NCI-H2029 (cell line): Measurements from ENCODE around the gene PAK4.
"Not testable (repeated sequence)": the region's sequence is repeated elsewhere in the genome, so short reads cannot be mapped to it uniquely, and the experiment has no call there.

ENCODE experiments used
- DNase-seq: peaks from one replicate; lab custom pipeline; 2025; lab: John Stamatoyannopoulos, UW

PAK4 gene

DNA sequence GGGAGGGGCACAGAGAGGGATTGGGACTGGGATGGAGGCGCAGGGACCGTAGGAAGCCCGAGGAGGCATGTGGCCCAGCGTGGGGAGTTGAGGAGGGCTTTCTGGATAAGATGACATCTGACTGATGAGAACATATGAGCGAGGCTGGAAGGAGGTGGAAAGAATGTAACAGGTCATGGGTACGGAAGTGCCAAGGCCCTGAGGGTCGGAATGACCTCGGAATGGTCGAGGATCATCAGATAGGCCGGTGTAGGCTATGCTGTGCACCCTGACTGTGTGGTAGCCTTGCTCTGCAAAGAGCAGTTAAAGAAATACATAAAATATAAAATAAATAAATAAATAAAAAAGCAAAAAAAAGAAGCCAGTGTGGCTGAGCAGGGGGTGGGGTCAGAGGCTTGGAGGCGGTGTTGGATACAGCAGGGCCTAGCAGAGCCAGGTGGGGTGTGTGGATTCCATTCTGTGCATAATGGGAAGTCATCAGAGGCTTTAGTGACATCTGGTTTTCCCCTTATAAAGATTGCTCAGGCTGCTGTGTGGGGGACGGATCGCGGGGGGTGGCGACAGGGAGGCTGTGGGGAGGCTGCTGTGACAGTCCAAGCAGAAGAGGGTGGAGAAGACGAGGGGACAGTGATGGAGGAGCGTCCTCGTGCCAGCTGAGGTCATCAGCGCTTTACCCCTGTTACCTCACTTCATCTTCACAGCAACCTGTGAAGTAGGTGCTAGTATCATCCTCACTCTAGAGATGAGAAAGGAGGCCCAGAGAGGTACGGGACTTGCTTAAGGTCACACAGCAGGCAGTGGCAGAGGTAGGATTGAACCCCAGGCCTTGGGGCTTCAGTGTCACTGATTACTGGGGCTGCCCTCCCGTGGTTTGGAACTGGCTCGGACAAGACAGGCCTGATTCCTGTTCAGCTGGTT is 5.0 kb downstream of the PAK4 start:
- no peak for DNase-seq

DNA sequence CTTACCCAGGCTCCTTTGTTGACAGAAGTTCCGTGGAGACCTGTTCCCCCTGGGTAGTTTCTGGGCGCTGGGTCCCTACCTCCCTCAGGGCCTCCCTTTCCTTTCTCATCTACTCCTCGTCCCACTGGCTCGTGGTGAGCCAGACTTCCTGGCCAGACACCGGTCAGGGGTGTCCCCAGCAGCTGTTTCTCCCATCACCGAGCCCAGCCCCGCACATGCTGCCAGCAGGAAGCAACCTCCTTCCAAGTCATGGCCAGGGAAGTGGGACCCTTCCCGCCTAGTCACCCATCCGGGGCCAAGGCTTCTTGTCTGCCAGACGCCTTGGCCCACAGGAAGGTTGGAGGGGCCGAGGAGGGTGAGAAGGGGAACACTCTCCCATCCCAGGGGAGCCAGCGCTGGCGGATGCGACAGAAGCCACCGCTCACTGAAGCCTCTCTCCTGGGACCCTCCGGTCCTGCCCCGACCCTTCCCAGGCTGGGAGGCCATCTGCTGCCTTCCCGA is 5.7 kb downstream of the PAK4 start:
- DNase-seq, result no peak

DNA sequence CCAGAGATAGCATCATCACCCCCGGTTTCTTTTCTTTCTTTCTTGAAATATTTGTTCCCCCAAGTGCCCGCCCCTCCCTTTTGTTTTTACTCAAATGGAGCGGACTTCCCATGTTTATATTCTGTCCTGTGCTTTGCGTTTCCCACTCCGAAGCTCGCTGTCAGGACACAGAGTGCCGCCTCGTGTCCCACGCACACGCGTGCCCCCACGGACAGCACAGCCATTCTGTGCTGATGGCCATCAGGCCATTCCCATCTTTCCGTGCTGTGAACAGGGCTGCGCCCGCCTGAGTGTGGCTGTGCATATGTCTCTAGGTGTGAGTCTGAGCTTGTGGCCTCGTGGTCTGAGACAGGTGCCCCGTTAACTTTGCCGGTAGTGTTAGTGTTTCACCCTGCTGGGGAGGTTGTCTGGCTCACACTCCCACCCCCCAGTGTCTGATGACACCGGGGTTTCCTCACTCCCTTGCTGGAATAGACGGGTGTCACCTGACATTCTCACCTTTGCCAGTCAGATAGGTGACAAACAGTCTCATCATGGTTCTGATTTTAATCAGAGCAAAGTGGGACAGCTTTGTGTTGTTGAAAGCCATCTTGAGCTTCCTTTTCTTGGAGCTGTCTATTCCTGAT is 6.9 kb downstream of the PAK4 start:
- no peak for DNase-seq

DNA sequence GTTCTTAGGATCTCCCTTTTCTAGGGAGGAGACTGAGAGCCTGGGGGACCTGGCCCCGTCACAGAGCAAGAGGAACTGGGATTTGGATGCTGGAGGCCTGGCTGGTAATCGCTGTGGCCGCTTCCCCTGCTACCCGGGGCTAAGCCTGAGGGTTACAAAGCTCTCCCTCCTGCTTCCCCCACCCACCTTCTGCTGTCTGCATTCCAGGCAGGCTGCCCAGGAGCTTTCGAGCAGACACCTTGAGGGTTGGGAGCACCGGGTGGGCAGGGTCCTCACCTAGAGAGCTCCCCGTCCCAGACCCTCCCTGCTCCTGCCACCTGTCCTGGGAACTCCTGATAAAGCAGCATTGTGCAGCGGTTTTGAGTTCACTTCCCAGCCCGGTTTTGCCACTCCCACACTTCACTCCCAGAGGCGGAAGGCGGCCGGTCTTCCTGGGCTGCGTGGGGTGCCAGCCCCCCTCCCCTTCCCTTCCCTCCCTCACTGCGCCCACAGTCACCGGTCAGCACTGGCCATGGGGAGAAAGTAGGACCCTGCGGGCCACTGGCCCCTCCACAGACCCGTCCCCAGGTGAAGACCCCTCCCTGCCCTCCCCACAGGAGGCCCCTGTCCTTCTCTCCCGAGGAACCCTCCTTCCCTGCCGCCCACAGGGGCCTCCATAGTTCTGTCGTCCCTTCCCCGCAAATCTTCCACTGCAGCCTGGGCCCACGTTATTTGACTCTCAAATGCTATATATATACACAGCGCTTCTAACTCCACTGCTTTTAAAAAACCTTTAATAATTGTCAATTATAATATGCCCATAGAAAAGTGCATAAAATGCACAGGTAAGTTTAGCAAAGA is 8.1 kb downstream of the PAK4 start:
- DNase-seq, result no peak

DNA sequence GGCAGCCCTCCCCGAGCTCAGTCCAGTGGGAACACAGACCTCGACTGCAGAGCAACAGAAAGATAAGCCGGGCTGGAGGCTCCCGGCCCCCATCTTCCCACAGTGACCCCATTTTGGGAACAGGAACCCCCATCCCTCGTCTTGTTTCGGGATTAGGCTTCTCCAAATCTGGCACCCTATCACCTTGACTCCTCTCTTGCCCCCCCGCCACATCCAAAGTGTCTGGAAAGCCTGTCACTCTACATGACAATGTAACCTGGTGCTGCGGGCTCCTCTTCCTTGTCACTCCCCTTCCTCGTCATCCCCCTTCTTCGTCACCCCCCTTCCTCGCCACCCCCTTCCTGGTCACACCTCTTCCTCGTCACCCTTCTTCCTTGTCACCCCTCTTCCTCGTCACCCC is 10.1 kb downstream of the PAK4 start:
- DNase-seq, result no peak

DNA sequence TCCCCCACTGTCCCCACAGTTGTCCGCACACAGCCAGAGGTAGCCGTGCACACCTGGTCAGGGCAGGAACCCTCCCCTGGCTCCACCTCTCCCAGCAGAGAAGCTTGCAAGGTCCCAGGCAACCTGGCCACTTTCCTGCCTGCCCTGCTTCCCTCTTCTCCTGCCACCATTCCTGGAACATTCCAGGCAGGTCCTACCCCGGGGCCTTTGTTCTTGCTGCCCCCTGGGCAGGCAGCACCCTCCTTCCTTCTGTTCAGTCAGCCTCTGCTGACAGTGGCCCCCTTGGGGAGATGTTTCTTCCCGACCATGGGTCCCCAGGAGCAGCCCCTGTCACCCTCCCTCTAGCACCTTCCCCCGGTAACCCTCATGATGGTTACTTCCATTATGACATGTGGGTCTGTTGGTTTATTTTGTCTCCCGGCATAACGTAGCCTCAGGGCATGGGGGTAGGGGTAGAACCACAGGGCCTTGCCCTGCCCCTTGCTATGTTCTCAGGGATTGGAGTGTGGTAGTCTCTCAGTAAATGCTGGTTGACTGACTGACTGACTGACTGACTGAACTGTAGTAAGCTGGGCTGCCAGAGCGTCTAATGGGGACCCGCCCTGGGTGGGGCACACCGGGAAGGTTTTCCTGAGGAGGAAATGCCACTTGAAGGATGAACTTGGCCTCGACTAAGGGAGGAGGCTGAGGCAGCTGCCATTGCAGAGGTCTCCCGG is 10.8 kb downstream of the PAK4 start:
- no peak for DNase-seq

DNA sequence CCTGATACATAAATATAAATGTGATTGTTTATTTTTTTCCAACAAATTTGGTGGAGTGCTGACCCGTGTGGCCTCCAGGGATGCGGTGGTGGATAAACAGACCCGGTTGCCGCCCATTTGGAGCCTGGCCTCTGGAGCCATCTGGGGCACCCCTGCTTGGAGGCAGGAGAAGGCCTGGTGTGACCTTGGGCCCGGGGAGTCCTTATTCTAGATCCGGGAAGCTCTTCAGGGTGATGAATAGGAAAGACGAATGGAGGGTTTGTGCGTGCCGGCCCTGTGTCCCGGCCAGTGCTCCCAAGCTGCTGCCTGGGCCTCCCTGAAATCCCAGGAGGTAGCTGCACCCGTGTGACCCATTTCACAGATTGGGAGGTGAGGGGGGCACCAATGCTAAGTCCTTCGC is 11.5 kb downstream of the PAK4 start:
- no peak for DNase-seq

DNA sequence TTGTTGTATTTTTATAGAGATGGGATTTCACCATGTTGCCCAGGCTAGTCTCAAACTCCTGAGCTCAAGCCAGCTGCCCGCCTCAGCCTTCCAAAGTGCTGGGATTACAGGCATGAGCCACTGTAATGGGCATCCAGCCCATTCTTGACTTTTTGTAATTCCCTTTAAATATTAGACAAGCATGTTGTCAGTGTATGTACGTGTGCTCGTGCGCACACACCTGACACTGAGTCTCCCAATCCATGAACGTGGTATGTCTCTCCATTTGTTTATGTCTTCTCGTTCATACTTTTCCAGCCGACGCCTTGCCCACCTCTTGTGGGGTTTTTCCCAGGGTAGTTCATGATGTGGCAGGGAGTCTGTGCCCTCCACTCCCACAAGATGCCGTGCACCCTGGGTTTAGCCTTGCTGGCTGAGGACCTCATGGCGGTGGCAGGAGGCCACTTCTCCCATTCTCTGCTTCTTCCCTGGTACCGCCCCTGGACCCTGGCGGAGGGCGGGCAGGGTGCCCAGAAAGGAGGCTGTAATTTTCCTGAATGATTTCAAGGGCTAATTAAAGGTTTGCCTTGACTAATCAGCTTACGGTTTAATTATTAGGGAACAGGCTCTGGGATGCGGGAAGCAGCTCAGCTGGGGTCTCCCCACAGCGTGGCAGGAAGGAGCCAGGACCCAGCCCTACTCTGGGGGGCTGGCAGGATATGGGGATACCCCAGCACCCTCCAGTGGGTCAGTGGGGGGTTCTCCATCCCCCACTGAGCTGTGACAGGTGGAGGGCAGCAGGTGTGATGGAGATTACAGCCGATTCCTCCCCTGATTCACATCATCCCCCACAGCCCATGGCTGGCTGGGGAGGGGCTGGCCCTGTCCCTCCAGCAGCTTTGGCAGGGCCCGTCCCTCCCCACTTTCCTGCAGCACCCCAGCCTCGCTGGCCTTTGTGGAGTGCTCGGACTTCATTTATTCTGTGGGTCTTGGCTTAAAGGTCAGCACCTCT is 12.9 kb downstream of the PAK4 start:
- no peak for DNase-seq

DNA sequence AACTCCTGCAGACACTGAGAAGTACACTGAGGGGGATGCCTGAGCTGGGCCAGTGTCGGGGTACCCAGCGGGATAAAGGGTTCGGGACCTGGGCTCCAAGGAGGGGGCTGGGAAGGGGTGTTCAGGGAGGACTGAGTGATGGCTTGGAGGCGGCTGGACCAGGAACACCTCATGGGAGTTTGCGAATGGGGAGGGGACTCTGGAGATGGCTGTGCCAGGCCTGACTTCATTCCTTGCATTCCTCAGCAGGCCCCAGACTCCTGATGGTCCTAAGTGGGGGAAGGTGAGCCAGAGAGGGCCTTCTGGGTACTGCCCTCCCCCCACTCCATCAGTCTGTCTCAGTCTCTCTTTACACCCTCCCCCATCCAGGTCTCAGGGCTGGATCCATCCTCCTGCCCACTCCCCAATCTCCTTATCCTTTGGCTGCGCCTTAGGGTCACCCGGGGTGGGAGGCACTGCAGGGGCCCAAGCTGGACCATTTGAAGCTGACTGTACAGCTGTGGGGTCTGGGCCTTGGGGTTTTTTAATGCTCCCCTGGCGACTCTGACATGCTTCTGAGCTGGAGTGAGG is 13.8 kb downstream of the PAK4 start:
- DNase-seq, result no peak

DNA sequence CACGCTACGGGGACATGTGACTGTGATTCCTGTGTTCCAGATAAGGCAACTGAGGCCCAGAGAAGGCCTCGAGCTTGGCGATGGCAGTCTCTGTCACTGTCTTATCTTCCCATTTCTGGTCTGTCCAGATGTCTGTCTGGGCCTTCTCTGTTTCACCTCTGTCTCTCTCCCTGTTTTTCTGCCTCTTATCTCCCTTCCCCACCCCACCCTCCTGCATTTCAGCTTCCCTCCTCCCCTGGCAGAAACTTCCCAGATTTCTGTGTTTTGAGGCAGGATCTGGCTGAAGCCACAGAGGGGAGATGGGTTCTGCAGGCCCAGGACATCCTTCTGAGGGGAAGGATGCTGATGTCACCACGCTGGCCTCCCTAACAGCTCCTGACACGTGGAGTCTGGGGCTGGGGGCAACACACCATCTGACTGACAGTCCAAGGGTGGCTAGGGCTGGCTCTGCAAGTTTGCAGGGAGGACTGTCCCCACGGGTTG is 14.4 kb downstream of the PAK4 start:
- DNase-seq, result no peak

DNA sequence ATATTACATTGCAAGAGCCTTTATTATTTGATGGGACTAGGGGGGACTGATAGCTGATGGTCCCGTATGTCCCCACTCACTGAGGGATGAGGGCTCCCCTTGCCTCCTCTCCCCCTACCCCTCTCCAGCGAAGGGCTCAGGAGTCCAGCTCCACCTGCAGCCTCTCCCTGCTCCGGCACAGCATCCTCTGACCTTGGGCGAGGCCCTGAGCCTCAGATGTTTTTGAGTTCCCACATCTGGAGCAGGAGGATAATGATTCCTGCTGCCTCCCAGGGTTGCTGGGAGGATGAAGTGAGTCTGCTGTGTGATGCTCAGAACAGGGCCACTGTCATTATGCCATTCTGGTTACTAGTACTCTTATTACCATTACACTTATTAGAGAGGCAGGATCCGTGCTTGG is 15.0 kb downstream of the PAK4 start:
- DNase-seq, result no peak

DNA sequence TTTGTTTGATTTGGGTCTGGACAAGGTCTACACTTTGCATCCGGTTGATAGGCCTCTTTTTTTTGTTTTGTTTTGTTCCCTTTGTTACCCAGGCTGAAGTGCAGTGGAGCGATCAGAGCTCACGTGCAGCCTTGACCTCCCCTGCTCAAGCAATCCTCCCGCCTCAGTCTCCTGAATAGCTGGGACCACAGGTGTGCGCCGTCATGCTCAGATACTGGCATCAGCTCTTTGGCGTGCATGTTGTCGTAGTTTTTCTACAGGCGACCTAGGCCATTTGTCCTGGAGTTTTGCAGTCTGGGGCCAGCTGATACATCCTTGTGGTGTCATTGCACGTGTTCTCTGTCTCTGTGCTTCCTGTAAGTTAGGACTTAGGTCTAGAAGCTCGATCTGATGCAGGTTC is 16.3 kb downstream of the PAK4 start:
- no peak for DNase-seq

DNA sequence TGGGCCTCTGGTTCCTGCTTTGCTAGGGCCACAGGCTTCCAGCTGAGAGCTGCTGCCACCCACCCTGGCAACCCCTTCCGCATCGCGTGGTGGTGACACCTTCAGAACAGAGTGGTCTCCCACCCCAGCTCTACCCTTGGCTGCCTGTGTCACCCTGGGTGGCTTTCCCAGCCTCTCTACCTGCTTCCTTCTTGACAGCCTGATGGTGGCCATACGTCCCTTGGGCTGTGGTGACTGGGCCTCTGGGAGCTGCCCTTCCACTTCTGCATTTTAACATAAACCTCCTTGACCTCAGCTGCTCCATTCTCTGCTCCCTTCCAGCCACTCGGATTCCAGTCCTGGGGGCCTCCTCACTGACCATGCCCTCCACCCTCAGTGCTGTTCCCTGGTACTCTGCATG is 17.0 kb downstream of the PAK4 start:
- DNase-seq, result no peak

DNA sequence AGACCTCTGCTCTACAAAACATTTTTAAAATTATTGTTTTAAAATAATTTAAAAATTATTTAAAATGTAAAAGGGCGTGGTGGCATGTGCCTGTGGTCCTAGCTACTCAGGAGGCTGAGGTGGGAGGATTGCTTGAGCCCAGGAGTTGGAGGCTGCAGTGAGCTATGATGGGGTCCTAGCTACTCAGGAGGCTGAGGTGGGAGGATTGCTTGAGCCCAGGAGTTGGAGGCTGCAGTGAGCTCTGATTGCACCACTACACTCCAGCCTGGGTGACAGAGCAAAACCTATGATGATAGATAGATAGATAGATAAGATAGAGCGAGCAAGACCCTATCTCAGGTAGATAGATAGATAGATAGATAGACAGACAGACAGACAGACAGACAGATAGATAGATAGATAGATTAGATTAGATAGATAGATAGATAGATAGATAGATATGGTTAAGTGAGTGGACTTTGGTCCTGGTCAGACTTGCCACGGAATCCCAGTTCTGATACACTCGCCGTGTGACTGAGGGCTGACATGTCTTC is 18.2 kb downstream of the PAK4 start:
- DNase-seq, result not testable (repeated sequence)

DNA sequence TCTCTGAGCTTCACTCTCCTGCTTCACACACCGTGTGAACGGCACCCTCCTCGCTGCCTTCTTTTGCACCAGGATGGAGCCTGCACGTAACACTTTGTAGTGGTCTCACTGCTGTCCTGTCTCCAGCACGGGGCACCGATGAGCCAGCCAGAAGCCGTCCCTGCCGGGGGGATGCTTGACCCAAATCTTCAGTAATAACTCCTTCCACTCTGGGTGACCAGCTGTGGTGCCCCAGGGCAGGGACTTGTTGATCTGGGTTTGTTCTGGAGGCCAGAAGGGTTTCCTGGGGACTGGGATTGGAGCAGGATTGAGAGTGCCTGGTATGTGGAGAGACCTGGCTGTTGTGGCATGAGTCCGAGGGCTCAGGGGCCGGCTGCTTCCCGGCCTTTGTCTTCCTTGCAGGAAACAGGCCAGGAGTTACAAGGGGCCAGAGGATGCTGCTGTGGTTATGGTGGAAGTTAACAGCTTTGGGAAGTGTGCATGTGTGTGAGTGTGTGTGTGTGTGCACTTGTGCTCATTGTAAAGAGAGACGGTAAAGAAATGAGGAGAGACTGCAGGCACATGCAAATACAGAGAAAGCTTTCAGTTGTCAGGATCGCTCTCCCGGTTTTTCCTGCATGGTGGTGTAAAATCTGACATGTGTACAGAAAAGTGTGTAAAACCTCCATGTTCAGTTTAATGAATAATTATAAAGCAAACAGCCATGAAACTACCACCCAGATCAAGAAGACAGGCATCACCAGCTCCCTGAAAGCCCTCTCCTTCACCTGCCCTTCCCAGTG is 18.9 kb downstream of the PAK4 start:
- DNase-seq, result no peak

DNA sequence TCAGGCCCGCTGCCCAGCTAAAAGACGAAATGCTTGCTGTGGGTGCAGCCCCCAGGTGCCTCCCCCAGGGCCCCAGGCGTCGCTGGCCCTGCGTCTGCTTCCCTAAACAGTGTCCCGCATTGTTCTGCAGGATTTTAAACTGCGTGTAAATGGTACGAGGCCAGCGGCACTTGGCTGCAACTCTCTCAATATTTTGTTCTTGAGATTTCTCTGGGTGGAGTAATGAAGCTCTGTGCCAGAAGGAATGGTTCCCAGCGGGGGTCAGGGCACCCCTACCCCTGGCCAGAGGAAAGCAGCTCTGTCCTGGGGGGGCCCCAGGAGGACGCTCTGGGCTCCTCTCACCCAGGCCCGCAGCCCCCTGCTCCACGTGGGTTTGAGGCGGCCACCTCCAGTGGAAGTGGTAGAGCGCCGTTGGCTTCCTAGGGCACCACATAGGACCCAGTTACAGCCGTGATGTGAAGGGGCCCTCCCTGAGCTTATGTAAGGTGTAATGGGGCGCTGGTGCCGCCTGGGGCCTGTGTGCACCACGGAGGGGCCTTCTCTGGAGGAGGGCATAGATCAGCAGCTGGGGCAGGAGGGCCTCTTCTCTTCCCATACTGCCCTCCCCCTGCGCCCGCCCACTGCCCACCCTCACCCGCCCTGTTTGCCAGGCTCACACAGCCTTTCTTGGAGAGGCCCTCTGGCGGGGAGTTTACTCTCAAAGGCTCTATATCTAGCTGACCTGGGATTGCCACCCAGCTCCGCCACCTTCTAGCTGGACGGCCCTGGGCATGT is 19.8 kb downstream of the PAK4 start:
- DNase-seq, result no peak

DNA sequence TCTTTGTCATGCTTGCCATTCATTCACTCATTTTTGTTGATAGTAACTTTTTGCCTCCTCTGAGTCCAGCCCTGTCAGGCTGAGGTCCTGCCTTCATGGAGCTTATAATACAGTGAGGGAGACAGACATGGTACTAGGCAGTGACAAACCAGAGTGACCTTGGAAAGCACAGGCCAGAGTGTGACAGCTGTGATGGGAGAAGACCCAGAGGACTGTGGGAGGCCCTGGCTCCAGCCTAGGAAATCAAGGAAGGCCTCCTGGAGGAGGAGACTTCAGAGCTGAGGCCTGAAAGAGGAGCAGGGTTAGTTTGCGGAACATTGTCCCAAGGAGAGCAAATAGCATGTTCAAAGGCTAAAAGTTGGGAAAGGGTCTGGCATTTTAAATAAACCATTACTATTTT is 20.5 kb downstream of the PAK4 start:
- DNase-seq, result no peak
